ENCODE data around the gene CEP57L1. TPM values are rescaled to one million over a fixed set of nuclear protein-coding genes. Genes with fewer than 3 reads are reported as not detected.

CEP57L1 gene
- total and polyA plus RNA-seq, 2 experiments from 2014 or later: 17.1 to 20.2 TPM

GRCh38 chr6:109103942-109104341, 8.6 kb downstream of the CEP57L1 start (continued):
- no peak for TF ChIP-seq ZNF331 (CRISPR knock-in tag; IDR thresholded peaks at IDR 0.05; ENCODE audit: low read depth)
- no peak for TF ChIP-seq CREB1 (CRISPR knock-in tag; IDR thresholded peaks at IDR 0.05; ENCODE audit: low read depth)
- TF ChIP-seq EZH2phosphoT487 (IDR thresholded peaks at IDR 0.05; ENCODE audit: unreplicated experiment): no peak
- TF ChIP-seq, protein P1, sequence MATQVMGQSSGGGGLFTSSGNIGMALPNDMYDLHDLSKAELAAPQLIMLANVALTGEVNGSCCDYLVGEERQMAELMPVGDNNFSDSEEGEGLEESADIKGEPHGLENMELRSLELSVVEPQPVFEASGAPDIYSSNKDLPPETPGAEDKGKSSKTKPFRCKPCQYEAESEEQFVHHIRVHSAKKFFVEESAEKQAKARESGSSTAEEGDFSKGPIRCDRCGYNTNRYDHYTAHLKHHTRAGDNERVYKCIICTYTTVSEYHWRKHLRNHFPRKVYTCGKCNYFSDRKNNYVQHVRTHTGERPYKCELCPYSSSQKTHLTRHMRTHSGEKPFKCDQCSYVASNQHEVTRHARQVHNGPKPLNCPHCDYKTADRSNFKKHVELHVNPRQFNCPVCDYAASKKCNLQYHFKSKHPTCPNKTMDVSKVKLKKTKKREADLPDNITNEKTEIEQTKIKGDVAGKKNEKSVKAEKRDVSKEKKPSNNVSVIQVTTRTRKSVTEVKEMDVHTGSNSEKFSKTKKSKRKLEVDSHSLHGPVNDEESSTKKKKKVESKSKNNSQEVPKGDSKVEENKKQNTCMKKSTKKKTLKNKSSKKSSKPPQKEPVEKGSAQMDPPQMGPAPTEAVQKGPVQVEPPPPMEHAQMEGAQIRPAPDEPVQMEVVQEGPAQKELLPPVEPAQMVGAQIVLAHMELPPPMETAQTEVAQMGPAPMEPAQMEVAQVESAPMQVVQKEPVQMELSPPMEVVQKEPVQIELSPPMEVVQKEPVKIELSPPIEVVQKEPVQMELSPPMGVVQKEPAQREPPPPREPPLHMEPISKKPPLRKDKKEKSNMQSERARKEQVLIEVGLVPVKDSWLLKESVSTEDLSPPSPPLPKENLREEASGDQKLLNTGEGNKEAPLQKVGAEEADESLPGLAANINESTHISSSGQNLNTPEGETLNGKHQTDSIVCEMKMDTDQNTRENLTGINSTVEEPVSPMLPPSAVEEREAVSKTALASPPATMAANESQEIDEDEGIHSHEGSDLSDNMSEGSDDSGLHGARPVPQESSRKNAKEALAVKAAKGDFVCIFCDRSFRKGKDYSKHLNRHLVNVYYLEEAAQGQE (IDR thresholded peaks at IDR 0.05; ENCODE audit: unreplicated experiment): no peak
- TF ChIP-seq JUNB (IDR thresholded peaks at IDR 0.05; ENCODE audit: unreplicated experiment): no peak
- TF ChIP-seq NANOG (IDR thresholded peaks at IDR 0.05; ENCODE audit: borderline replicate concordance): no peak
- no peak for TF ChIP-seq POLR2AphosphoS5 (IDR thresholded peaks at IDR 0.05; ENCODE audit: low read depth)
- TF ChIP-seq CTCF (conservative IDR thresholded peaks at IDR 0.05; ENCODE audit: low read depth in 2 of 2): no peak

- H3K27me3 Mint-ChIP-seq (ENCODE audit: insufficient read depth, low read depth, poor library complexity): no peaks in the 10 kb centered on the region
- TF ChIP-seq CREB1 (CRISPR knock-in tag; IDR thresholded peaks at IDR 0.05; ENCODE audit: low read depth) (no peak), EZH2 (IDR thresholded peaks at IDR 0.05; ENCODE audit: low read depth, unreplicated experiment) (no peak), JUNB (IDR thresholded peaks at IDR 0.05; ENCODE audit: unreplicated experiment) (no peak), ZNF114 (CRISPR knock-in tag; IDR thresholded peaks at IDR 0.05) (no peak), EZH2phosphoT487 (IDR thresholded peaks at IDR 0.05; ENCODE audit: unreplicated experiment) (no peak), CTCF (conservative IDR thresholded peaks at IDR 0.05; ENCODE audit: low read depth in 2 of 2) (no peak), STAT1 (IDR thresholded peaks at IDR 0.05; ENCODE audit: unreplicated experiment) (no peak), POLR2AphosphoS5 (IDR thresholded peaks at IDR 0.05; ENCODE audit: low read depth) (no peak), NANOG (IDR thresholded peaks at IDR 0.05; ENCODE audit: borderline replicate concordance) (no peak), ZNF331 (CRISPR knock-in tag; IDR thresholded peaks at IDR 0.05; ENCODE audit: low read depth) (no peak)
- TF ChIP-seq, protein P2, sequence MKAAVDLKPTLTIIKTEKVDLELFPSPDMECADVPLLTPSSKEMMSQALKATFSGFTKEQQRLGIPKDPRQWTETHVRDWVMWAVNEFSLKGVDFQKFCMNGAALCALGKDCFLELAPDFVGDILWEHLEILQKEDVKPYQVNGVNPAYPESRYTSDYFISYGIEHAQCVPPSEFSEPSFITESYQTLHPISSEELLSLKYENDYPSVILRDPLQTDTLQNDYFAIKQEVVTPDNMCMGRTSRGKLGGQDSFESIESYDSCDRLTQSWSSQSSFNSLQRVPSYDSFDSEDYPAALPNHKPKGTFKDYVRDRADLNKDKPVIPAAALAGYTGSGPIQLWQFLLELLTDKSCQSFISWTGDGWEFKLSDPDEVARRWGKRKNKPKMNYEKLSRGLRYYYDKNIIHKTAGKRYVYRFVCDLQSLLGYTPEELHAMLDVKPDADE (IDR thresholded peaks at IDR 0.05): no peak
- TF ChIP-seq, protein P1 (IDR thresholded peaks at IDR 0.05; ENCODE audit: unreplicated experiment): no peak
- no peak overlapping the region for H3K4me2 ChIP-seq
- no peaks in the 10 kb centered on the region for H3F3A ChIP-seq (replicated peaks; ENCODE audit: low read depth)
- H3K36me3 ChIP-seq (ENCODE audit: insufficient read depth): no peaks in the 10 kb centered on the region
- H3K27me3 ChIP-seq (ENCODE audit: insufficient read depth): no peaks in the 10 kb centered on the region
- DNase-seq (ENCODE audit: low spot score) (no peak), ATAC-seq (no peak)
- no peaks in the 10 kb centered on the region for H3K9me3 Mint-ChIP-seq
- no peak overlapping the region for H2AFZ ChIP-seq
- H3K36me3 Mint-ChIP-seq (ENCODE audit: low read depth): no peaks in the 10 kb centered on the region
- no peak overlapping the region for H3K4me3 Mint-ChIP-seq
- no peaks in the 10 kb centered on the region for H3K9me2 ChIP-seq (ENCODE audit: insufficient read depth)
- no peaks in the 10 kb centered on the region for H3K4me1 ChIP-seq (ENCODE audit: insufficient read depth)
- H3K4me1 Mint-ChIP-seq: no peaks in the 10 kb centered on the region
- H3K27ac ChIP-seq (ENCODE audit: low read depth): no peak overlapping the region
- H3K27ac Mint-ChIP-seq: no peak overlapping the region
- H4K20me1 ChIP-seq (replicated peaks; ENCODE audit: insufficient read depth): 0 out of 2 replicates have a peak, but pooled peaks cover 5% of the 10 kb centered on the region
- H3K79me2 ChIP-seq (replicated peaks; ENCODE audit: insufficient read depth): no peaks in the 10 kb centered on the region
- no peak overlapping the region for H3K4me3 ChIP-seq
Measured at GRCh38 chr6:109104512-109104911, 9.2 kb downstream of the CEP57L1 start.

All from GM23338 (cell line).